Measurements from ENCODE around the gene RAPGEF6.

- TF ChIP-seq CTCF (IDR thresholded peaks at IDR 0.05) = no peak
- TF ChIP-seq POLR2A (IDR thresholded peaks at IDR 0.05) = no peak
These were observed 64.3 kb downstream of the RAPGEF6 start for GRCh38 chr5:131570757-131571156.
